ENCODE measurements around the gene OBP2B. TPM values are rescaled to one million over a fixed set of nuclear protein-coding genes. Genes with fewer than 3 reads are reported as not detected.
A peak's percentile ranks its signal among the peaks of the same experiment; 100 is the strongest.

Gene OBP2B
- total and polyA plus RNA-seq, 2 experiments from 2014 or later, result not detected

DNA sequence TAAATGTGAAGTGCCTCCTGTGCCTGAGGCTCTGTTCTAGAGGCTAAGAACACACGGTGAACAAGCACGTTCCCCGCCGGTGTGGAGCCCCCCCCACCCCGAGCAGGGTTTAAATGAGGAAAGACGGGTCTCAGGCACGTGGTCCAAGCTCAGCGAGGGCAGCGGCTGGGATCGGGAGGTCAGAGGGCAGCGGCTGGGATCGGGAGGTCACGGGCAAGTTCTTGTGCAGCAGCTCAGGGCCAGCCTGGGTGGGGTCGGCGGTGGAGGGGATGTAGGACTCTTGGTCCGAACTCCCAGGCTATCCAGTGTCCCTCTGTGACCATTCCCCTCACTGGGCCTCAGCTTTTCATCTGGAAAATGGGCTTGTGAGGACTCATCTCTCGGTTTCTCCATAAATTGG lies 42.7 kb downstream of the OBP2B start:
- Histone ChIP-seq H3K4me1 (ENCODE audit: insufficient read depth) (no peaks in the 10 kb centered on the region), H3K4me2 (no peak overlapping the region), H3K4me3 (no peak overlapping the region), H3K27ac (ENCODE audit: low read depth) (no peak overlapping the region), H4K20me1 (replicated peaks; ENCODE audit: insufficient read depth) (no peaks in the 10 kb centered on the region; the same call in 1 of the 2 replicates), H3K9me2 (ENCODE audit: insufficient read depth) (no peaks in the 10 kb centered on the region), H3F3A (replicated peaks; ENCODE audit: low read depth) (no peaks in the 10 kb centered on the region), H3K27me3 (ENCODE audit: insufficient read depth) (peaks cover 13% of the 10 kb centered on the region), H2AFZ (no peak overlapping the region), H3K79me2 (replicated peaks; ENCODE audit: insufficient read depth) (no peaks in the 10 kb centered on the region), H3K36me3 (ENCODE audit: insufficient read depth) (no peaks in the 10 kb centered on the region)
- Mint-ChIP-seq H3K36me3 (ENCODE audit: low read depth) (no peaks in the 10 kb centered on the region), H3K4me3 (no peak overlapping the region), H3K27ac (no peak overlapping the region), H3K4me1 (peaks cover 4% of the 10 kb centered on the region; the same call in 1 of the 3 replicates), H3K9me3 (no peaks in the 10 kb centered on the region), H3K27me3 (ENCODE audit: insufficient read depth, low read depth, poor library complexity) (peaks cover 29% of the 10 kb centered on the region)
- no peak for DNase-seq (ENCODE audit: low spot score)
- TF ChIP-seq, protein P1, sequence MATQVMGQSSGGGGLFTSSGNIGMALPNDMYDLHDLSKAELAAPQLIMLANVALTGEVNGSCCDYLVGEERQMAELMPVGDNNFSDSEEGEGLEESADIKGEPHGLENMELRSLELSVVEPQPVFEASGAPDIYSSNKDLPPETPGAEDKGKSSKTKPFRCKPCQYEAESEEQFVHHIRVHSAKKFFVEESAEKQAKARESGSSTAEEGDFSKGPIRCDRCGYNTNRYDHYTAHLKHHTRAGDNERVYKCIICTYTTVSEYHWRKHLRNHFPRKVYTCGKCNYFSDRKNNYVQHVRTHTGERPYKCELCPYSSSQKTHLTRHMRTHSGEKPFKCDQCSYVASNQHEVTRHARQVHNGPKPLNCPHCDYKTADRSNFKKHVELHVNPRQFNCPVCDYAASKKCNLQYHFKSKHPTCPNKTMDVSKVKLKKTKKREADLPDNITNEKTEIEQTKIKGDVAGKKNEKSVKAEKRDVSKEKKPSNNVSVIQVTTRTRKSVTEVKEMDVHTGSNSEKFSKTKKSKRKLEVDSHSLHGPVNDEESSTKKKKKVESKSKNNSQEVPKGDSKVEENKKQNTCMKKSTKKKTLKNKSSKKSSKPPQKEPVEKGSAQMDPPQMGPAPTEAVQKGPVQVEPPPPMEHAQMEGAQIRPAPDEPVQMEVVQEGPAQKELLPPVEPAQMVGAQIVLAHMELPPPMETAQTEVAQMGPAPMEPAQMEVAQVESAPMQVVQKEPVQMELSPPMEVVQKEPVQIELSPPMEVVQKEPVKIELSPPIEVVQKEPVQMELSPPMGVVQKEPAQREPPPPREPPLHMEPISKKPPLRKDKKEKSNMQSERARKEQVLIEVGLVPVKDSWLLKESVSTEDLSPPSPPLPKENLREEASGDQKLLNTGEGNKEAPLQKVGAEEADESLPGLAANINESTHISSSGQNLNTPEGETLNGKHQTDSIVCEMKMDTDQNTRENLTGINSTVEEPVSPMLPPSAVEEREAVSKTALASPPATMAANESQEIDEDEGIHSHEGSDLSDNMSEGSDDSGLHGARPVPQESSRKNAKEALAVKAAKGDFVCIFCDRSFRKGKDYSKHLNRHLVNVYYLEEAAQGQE (IDR thresholded peaks at IDR 0.05; ENCODE audit: unreplicated experiment), result no peak
- TF ChIP-seq, protein P2, sequence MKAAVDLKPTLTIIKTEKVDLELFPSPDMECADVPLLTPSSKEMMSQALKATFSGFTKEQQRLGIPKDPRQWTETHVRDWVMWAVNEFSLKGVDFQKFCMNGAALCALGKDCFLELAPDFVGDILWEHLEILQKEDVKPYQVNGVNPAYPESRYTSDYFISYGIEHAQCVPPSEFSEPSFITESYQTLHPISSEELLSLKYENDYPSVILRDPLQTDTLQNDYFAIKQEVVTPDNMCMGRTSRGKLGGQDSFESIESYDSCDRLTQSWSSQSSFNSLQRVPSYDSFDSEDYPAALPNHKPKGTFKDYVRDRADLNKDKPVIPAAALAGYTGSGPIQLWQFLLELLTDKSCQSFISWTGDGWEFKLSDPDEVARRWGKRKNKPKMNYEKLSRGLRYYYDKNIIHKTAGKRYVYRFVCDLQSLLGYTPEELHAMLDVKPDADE (IDR thresholded peaks at IDR 0.05), result no peak
- TF ChIP-seq STAT1 (IDR thresholded peaks at IDR 0.05; ENCODE audit: unreplicated experiment) (no peak), CREB1 (CRISPR knock-in tag; IDR thresholded peaks at IDR 0.05; ENCODE audit: low read depth) (no peak)
- ATAC-seq, result no peak

DNA sequence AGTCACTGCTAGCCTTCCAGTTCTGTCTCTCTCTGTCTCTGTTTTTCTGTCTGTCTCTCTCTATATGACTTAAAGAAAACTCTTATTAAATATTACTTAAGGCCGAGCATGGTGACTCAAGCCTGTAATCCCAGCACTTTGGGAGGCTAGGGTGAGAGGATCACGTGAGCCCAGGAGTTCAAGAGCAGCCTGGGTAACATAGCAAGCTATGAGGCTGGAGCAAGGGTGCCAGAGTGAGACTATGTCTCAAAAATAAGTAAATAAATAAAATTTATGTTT lies 43.7 kb downstream of the OBP2B start:
- Histone ChIP-seq H3K27ac (ENCODE audit: low read depth) (no peak overlapping the region), H3K9me2 (ENCODE audit: insufficient read depth) (no peaks in the 10 kb centered on the region), H4K20me1 (replicated peaks; ENCODE audit: insufficient read depth) (no peaks in the 10 kb centered on the region; the same call in 1 of the 2 replicates), H3K79me2 (replicated peaks; ENCODE audit: insufficient read depth) (no peaks in the 10 kb centered on the region), H3K4me1 (ENCODE audit: insufficient read depth) (no peaks in the 10 kb centered on the region), H2AFZ (no peak overlapping the region), H3K36me3 (ENCODE audit: insufficient read depth) (no peaks in the 10 kb centered on the region), H3K4me2 (no peak overlapping the region), H3K4me3 (no peak overlapping the region), H3F3A (replicated peaks; ENCODE audit: low read depth) (no peaks in the 10 kb centered on the region), H3K27me3 (ENCODE audit: insufficient read depth) (peaks cover 13% of the 10 kb centered on the region)
- Mint-ChIP-seq H3K27me3 (ENCODE audit: insufficient read depth, low read depth, poor library complexity) (peaks cover 29% of the 10 kb centered on the region), H3K9me3 (no peaks in the 10 kb centered on the region), H3K4me3 (no peak overlapping the region), H3K4me1 (peaks cover 6% of the 10 kb centered on the region; the same call in 2 of the 3 replicates), H3K27ac (no peak overlapping the region), H3K36me3 (ENCODE audit: low read depth) (peaks cover 3% of the 10 kb centered on the region; the same call in 1 of the 3 replicates)
- DNase-seq (ENCODE audit: low spot score), result no peak
- no peak for TF ChIP-seq CREB1 (CRISPR knock-in tag; IDR thresholded peaks at IDR 0.05; ENCODE audit: low read depth)
- no peak for ATAC-seq

DNA sequence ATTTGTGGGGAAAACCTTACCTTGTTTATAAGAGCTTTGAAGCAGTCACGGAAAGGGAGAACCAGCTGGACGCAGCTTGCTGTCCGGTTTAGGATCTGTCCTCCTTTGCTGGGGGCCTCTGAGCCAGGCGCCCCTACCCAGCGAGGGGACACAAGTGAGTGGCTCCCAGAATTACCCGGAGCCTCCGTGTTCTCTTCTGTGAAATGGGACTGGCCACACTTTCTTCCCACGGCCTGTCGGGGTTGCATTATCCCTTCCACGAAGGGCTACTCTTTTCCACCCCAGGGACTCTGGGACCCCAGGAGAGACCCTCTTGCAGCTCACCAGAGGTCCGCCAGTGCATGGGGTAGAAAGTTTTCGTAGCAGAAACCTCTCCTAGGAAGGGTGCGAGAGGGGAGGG lies 44.9 kb downstream of the OBP2B start:
- peaks cover 6% of the 10 kb centered on the region; the same call in 2 of the 3 replicates for H3K4me1 Mint-ChIP-seq
- peak overlapping the region; percentile 90 for H3K4me2 ChIP-seq
- no peaks in the 10 kb centered on the region for H3F3A ChIP-seq (replicated peaks; ENCODE audit: low read depth)
- TF ChIP-seq POLR2AphosphoS5 (IDR thresholded peaks at IDR 0.05; ENCODE audit: low read depth) (no peak), STAT1 (IDR thresholded peaks at IDR 0.05; ENCODE audit: unreplicated experiment) (no peak), JUNB (IDR thresholded peaks at IDR 0.05; ENCODE audit: unreplicated experiment) (no peak)
- TF ChIP-seq, protein P2 (IDR thresholded peaks at IDR 0.05), result no peak
- TF ChIP-seq, protein P3, sequence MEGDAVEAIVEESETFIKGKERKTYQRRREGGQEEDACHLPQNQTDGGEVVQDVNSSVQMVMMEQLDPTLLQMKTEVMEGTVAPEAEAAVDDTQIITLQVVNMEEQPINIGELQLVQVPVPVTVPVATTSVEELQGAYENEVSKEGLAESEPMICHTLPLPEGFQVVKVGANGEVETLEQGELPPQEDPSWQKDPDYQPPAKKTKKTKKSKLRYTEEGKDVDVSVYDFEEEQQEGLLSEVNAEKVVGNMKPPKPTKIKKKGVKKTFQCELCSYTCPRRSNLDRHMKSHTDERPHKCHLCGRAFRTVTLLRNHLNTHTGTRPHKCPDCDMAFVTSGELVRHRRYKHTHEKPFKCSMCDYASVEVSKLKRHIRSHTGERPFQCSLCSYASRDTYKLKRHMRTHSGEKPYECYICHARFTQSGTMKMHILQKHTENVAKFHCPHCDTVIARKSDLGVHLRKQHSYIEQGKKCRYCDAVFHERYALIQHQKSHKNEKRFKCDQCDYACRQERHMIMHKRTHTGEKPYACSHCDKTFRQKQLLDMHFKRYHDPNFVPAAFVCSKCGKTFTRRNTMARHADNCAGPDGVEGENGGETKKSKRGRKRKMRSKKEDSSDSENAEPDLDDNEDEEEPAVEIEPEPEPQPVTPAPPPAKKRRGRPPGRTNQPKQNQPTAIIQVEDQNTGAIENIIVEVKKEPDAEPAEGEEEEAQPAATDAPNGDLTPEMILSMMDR (conservative IDR thresholded peaks at IDR 0.05; ENCODE audit: low read depth in 2 of 2), result no peak

More for the DNA sequence above, 44.9 kb downstream of the OBP2B start:
- H3K4me1 ChIP-seq (ENCODE audit: insufficient read depth), result no peaks in the 10 kb centered on the region
- H3K27me3 ChIP-seq (ENCODE audit: insufficient read depth), result peaks cover 13% of the 10 kb centered on the region
- no peaks in the 10 kb centered on the region; the same call in 1 of the 2 replicates for H4K20me1 ChIP-seq (replicated peaks; ENCODE audit: insufficient read depth)
- Mint-ChIP-seq H3K27ac (no peak overlapping the region), H3K9me3 (no peaks in the 10 kb centered on the region), H3K4me3 (peak overlapping the region; percentile 74), H3K36me3 (ENCODE audit: low read depth) (peaks cover 9% of the 10 kb centered on the region; the same call in 1 of the 3 replicates), H3K27me3 (ENCODE audit: insufficient read depth, low read depth, poor library complexity) (peaks cover 27% of the 10 kb centered on the region)
- H3K27ac ChIP-seq (ENCODE audit: low read depth), result no peak overlapping the region
- H3K79me2 ChIP-seq (replicated peaks; ENCODE audit: insufficient read depth), result no peaks in the 10 kb centered on the region
- H3K36me3 ChIP-seq (ENCODE audit: insufficient read depth), result no peaks in the 10 kb centered on the region
- peak overlapping the region; percentile 89 for H3K4me3 ChIP-seq
- H3K9me2 ChIP-seq (ENCODE audit: insufficient read depth), result no peaks in the 10 kb centered on the region
- ATAC-seq (no peak), DNase-seq (ENCODE audit: low spot score) (no peak)
- H2AFZ ChIP-seq, result peak overlapping the region; percentile 95

Data from GM23338 (cell line).